ENCODE results near the gene MTA2. TPM values are rescaled to one million over a fixed set of nuclear protein-coding genes. Genes with fewer than 3 reads are reported as not detected.

Gene MTA2
- total and polyA plus RNA-seq, 2 donors (not counting 1 experiment from before 2014, with no cell fraction given), result 37.2 to 139 TPM

- no peak for ATAC-seq (ENCODE audit: low read depth)
- H3K27ac ChIP-seq (ENCODE audit: low read length in 2 of 2), result no peak overlapping the region
- peaks cover 0 to under 1% of the 10 kb centered on the region in 2 donors for H3K4me1 ChIP-seq (ENCODE audit: control insufficient read depth in 2 of 2, insufficient read depth in 2 of 2, low read length in 2 of 2)
- no peaks in the 10 kb centered on the region for H3K9me3 ChIP-seq (ENCODE audit: control extremely low read depth in 1 of 3, control insufficient read depth in 2 of 3, insufficient read depth in 1 of 3, low read length in 2 of 3)
- H3K36me3 ChIP-seq (replicated peaks in 1 of 2; ENCODE audit: control extremely low read depth in 1 of 2, control insufficient read depth in 1 of 2, extremely low read depth in 1 of 2, insufficient read depth in 2 of 2, low read length in 1 of 2), result peaks cover 18 to 74% of the 10 kb centered on the region in 2 experiments
- H3K27me3 ChIP-seq (replicated peaks in 1 of 4; ENCODE audit: control extremely low read depth in 1 of 4, control insufficient read depth in 3 of 4, insufficient read depth in 4 of 4, low read length in 3 of 4), result no peaks in the 10 kb centered on the region
- TF ChIP-seq CTCF (IDR thresholded peaks at IDR 0.05) (no peak), EZH2 (IDR thresholded peaks at IDR 0.05; ENCODE audit: borderline replicate concordance, insufficient read depth, low read depth, low read length, poor library complexity, severe bottlenecking) (no peak)
- no peak for DNase-seq
- no peak overlapping the region for H3K9ac ChIP-seq (ENCODE audit: low read length)
- Mint-ChIP-seq H3K27me3 (no peaks in the 10 kb centered on the region), H3K27ac (no peak overlapping the region), H3K9me3 (ENCODE audit: insufficient read depth) (no peaks in the 10 kb centered on the region), H3K4me1 (peaks cover 28% of the 10 kb centered on the region), H3K4me3 (no peak overlapping the region)
- H3K79me2 ChIP-seq (ENCODE audit: control insufficient read depth, insufficient read depth, low read length), result peaks cover 21% of the 10 kb centered on the region
- no peak overlapping the region for H3K4me3 ChIP-seq (ENCODE audit: control extremely low read depth in 1 of 5, extremely low read depth in 1 of 5, insufficient read depth in 1 of 5, low read depth in 2 of 5, low read length in 4 of 5)
- intact Hi-C loops (cut with micrococcal nuclease), result no loop called here
- CTCF ChIA-PET, result interaction anchor here (0.7 to 1.3 kb wide), 3 partner anchors 9 to 172 kb away, joined by 3 to 5 read pairs (median 3); no protein-coding TSS in a partner anchor
- no peak overlapping the region for H2AFZ ChIP-seq (ENCODE audit: insufficient read depth, low read depth, low read length, poor library complexity, severe bottlenecking)
- POLR2A ChIA-PET, result interaction anchor here (0.6 to 0.7 kb wide), 2 partner anchors 77 to 195 kb away, joined by 3 to 5 read pairs; no protein-coding TSS in a partner anchor
- H3K4me2 ChIP-seq (replicated peaks; ENCODE audit: low read depth, low read length, poor library complexity, severe bottlenecking), result no peak overlapping the region
- WGBS (ENCODE audit: insufficient coverage), result 91% methylated on average over 4 of the region's 8 CpGs
- peaks cover 20% of the 10 kb centered on the region for H4K20me1 ChIP-seq (ENCODE audit: control insufficient read depth, insufficient read depth, low read length, poor library complexity, severe bottlenecking)
These were observed 34.5 kb downstream of the MTA2 start for GRCh38 chr11:62567018-62567633.

DNA sequence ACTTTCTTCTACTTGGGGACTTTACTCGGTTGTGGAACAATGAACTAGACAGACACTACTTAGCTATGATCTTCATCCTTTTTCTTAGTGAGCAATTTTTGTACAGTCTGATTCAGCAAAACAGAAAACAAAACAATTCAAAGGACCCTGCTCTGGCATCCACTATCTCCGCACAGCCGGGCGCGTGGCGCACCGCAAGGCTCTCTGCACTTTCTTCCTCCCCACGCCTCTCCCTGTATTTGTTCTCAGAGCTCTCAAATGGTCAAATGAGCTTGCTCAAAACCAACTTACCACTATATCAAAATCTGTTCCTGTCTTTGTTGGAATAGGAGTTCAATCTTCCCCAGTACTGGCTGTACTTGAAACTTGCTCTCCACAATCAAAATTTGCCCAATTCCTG is 35.4 kb downstream of the MTA2 start:
- Mint-ChIP-seq H3K27ac (no peak overlapping the region), H3K4me3 (no peak overlapping the region), H3K4me1 (peaks cover 22% of the 10 kb centered on the region), H3K27me3 (no peaks in the 10 kb centered on the region), H3K9me3 (ENCODE audit: insufficient read depth) (no peaks in the 10 kb centered on the region)
- no peak overlapping the region for H3K9ac ChIP-seq (ENCODE audit: low read length)
- peaks cover 16% of the 10 kb centered on the region for H3K79me2 ChIP-seq (ENCODE audit: control insufficient read depth, insufficient read depth, low read length)
- H3K4me1 ChIP-seq (ENCODE audit: control insufficient read depth in 2 of 2, insufficient read depth in 2 of 2, low read length in 2 of 2), result no peaks in the 10 kb centered on the region
- TF ChIP-seq EZH2 (IDR thresholded peaks at IDR 0.05; ENCODE audit: borderline replicate concordance, insufficient read depth, low read depth, low read length, poor library complexity, severe bottlenecking) (no peak), CTCF (IDR thresholded peaks at IDR 0.05) (no peak)
- no peak for DNase-seq
- no peak for ATAC-seq (ENCODE audit: low read depth)
- no peak overlapping the region for H2AFZ ChIP-seq (ENCODE audit: insufficient read depth, low read depth, low read length, poor library complexity, severe bottlenecking)
- CTCF ChIA-PET, result interaction anchor here (0.7 to 13.2 kb wide), 7 partner anchors 8 to 173 kb away, joined by 3 to 339 read pairs (median 5); partner anchors contain the start of gene EEF1G
- peaks cover 18 to 67% of the 10 kb centered on the region in 2 experiments for H3K36me3 ChIP-seq (replicated peaks in 1 of 2; ENCODE audit: control extremely low read depth in 1 of 2, control insufficient read depth in 1 of 2, extremely low read depth in 1 of 2, insufficient read depth in 2 of 2, low read length in 1 of 2)
- WGBS (ENCODE audit: insufficient coverage), result 99% methylated on average over 7 of the region's 8 CpGs
- no peak overlapping the region for H3K4me2 ChIP-seq (replicated peaks; ENCODE audit: low read depth, low read length, poor library complexity, severe bottlenecking)
- intact Hi-C loops (cut with micrococcal nuclease), result no loop called here
- H3K27ac ChIP-seq (ENCODE audit: low read length in 2 of 2), result no peak overlapping the region
- POLR2A ChIA-PET, result no interaction called here
- no peak overlapping the region for H3K4me3 ChIP-seq (ENCODE audit: control extremely low read depth in 1 of 5, extremely low read depth in 1 of 5, insufficient read depth in 1 of 5, low read depth in 2 of 5, low read length in 4 of 5)
- no peaks in the 10 kb centered on the region for H3K27me3 ChIP-seq (replicated peaks in 1 of 4; ENCODE audit: control extremely low read depth in 1 of 4, control insufficient read depth in 3 of 4, insufficient read depth in 4 of 4, low read length in 3 of 4)
- H4K20me1 ChIP-seq (ENCODE audit: control insufficient read depth, insufficient read depth, low read length, poor library complexity, severe bottlenecking), result peaks cover 23% of the 10 kb centered on the region
- no peaks in the 10 kb centered on the region for H3K9me3 ChIP-seq (ENCODE audit: control extremely low read depth in 1 of 3, control insufficient read depth in 2 of 3, insufficient read depth in 1 of 3, low read length in 2 of 3)

Measured in B cell (primary cell).